NCI-H187 (cell line): Measurements from ENCODE around the gene ATP5IF1.
A peak's percentile ranks its signal among the peaks of the same experiment; 100 is the strongest.

Experiments used
- DNase-seq, 2 experiments: peaks; one replicate each; lab custom pipeline; 2025; lab: John Stamatoyannopoulos, UW

Gene ATP5IF1

DNA sequence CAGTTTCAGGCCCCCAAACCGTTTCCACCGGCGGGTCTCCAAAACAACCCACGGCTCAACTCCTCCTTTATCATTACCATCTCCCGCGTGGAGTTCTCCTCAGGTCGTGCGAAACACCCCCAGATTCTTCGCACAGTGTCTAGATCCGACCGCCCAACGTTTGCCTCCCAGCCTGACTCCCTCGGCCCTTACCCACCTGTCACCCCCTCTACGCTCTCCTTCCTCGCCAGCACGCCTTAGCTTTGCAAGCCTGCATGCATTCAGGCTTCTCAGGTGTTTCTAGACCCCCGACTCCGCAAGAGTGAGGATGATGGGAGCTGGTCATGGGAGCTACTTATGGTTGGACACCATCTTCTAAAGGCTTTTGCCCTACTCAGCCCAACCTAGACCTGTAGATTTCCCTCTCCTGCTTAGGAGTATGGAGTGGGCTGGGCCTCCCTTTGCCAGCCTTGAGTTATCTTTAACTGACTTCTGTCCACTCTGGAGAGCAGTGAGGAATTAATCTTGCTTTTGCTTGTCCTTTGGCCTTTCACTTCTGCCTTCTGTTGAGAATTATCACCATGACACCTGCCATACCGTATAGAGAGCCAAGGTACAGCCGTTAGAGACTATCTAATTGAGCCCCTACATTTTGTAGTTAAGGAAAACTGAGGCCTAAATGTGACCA lies 865 bp downstream of the ATP5IF1 start:
- DNase-seq, result no peak

DNA sequence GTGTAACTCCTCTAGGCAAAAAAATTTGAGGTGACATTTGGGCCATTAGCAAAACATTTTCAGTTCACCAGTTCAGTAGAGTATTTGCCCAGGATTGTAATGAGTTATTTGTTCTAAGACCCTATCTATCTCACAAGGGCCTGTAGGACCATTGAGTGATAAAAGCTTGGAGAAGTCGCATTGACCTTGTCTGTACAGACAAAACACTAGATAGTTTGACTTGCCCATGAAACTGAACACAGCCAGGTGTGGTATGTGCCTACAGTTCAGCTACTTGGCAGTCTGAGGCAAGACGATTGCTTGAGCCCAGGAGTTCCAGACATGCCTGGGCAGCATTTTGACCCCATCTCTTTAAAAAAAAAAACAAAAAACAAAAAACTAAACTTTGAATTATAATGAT lies 3.1 kb downstream of the ATP5IF1 start:
- no peak for DNase-seq

DNA sequence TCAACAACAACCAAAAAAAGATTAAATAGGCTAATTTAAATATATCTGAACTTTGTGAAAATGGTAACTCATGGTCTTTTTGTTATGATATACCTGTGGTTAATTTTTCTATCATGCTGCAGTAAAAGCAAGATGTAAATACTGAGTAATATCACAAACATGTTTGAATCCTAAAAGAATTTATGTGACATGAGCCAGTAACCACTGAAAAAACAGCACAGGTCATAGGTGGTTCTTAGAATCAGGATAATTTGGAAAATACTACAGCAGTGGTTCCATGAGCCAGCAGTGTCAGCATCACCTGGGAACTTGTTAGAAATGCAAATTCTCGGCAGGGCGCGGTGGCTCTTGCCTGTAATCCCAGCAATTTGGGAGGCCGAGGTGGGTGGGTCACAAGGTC lies 4.1 kb downstream of the ATP5IF1 start:
- DNase-seq, result no peak

DNA sequence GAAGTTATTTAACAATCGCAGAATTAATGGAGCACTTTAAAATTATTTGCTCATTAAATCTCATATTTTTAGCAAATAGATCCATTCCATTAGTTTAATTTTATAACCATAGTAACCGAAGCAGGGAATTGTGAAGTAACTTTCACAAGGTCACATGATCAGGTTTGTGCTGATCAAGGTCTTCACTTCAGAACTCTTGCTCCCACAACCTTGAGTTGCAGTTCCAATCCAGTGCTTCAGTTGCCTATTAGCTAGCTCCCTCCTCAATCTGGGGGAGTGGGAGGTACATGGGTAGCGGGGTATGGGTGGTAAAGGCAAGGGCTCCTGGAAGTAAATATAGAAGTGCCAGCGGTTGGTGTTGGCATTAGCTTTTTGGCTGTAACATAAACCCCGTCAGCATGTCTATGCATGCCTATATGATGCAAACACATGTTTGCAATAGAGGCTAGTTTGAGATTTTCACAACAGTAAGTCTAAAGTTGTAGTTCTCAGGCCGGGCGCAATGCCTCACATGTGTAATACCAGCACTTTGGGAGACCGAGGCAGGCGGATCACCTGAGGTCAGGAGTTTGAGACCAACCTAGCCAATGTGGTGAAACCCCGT lies 5.8 kb downstream of the ATP5IF1 start:
- DNase-seq, result no peak

DNA sequence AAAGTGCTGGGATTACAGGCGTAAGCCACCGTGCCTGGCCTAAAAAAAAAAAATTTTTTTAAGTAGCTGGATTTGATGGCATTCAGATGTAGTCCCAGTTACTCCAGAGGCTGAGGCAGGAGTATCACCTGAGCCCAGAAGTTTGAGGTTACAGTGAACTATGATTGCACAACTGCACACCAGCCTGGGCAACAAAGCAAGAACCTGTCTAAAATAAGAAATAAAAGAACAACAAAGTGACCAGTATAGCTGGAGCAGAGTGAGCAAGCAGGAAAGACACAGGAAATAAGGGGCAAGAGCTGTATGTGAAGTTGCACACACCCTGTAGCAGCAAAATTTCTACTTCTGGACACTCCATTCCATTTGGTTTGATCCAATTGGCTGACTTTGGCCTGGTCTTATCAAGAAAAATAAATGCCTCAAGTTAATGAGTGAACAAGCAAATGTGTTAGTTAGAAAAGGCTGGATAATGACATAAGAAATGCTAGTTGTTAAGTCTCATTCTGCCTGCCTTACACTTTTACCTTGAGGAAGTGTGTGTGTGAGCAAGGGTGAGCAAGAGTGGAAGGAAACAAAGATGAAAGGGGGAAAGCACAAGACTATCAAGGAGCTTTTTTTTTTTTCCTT lies 7.9 kb downstream of the ATP5IF1 start:
- no peak for DNase-seq

DNA sequence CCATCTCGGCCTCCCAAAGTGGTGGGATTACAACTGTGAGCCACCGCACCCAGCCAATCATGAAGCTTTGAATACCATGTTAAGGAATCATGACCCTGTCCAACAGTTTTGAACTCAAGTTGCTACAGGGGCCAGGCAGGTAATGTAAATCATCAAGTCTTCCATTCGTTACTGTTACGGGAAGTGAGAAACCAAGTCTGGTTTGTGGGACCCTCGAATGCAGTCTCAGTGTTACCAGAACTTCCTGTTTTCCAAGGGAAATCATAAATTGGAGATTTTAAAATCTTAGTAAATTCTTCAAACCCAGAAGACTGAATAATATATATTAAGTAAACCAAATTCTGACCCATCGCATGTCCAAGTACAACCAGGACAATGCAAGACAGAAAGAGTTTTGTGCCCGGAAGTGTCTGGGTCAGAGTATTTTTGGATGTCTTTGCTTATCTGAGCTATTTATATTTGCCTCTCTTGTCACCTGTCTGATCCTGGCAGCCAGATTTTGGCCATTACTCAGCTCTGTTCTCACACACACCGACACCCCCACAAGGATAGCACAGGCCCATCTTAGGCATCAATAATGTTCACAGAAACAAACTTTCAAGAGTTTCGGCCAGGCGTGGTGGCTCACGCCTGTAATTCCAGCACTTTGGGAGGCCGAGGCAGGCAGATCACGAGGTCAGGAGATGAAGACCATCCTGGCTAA lies 8.8 kb downstream of the ATP5IF1 start:
- DNase-seq, result no peak

DNA sequence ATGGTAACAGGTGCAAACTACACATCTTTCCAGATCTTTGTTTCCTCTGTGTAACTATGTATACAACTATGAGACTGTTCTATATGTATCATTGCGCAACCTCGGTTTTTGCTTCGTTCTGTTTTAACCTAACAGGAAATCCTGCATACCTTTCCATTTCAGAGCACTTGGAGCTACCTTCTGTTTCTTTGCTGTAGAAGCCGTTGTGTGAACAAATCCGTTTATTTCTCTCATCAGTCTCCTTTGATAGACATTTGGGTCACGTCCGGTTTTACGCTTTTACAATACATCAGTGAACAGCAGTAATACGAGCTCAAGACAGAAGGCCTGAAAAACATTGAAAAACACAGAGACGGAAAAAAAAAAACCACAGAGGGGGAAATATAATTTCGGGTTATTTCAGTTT lies 10.5 kb downstream of the ATP5IF1 start:
- DNase-seq, result no peak

DNA sequence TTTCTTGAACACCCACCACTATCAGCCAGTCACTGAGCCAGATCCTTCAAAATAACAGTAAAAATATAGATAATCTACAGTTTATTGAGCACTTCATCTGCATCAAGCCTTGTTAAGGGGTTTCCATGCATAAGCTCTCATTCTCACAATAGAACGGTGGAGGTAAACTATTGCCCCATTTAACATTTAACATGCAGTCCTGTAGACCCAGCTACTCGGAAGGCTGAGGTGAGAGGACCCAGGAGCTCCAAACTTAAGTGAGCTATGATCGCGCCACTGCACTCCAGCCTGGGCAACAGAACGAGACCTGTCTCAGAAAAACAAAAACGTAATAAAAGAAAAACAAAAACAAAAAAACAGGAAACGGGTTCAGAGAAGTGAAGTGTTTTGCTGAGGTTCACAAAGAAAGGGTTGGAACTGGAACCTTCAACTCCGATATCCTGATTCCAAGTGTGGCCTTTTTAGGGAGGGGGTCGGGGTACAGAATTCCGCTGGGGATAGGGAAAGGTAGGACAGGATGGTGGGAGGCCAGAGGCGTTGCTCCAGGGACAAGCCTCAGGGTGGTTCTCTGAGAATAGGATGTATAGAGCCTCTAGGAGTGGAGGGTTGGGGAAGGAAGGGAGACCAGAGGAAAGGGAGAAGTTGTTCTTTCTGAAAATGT lies 11.8 kb downstream of the ATP5IF1 start:
- no peak for DNase-seq

DNA sequence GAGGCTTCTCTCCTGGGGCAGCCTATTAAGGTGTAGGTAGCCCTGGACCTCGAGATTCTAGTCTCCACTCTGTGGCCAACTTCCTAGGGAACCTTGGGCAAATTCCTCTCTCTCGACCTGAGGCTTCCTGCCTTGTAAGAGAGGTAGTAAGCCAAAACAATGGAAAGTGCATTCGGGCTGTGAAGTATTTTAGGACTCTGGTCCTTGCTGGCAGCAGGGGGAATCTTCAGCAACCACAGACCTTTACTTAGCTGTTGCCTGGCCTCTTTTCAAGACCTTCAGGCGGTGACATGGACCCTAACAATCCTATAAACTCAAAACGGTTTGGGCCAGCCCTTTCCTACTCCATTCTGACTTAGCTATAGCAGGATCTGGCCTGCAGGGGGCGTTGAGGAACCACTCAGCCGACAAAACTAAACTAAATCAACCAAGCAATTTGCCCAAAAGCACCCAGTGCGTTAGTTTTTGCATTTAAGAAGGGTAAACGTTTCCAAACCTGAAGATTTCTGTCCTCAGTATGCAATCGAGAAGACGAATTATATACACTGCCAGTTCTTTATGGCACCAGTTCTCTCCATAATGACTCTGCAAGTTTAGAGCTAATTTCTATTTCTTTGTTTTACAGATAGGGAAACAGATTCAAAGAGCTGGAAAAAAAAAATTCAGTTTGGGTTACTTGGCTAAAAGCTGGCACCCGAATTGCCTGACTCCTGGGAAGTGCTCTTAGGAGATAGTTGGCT lies 12.5 kb downstream of the ATP5IF1 start:
- peak; percentile 33 to 39 for DNase-seq

DNA sequence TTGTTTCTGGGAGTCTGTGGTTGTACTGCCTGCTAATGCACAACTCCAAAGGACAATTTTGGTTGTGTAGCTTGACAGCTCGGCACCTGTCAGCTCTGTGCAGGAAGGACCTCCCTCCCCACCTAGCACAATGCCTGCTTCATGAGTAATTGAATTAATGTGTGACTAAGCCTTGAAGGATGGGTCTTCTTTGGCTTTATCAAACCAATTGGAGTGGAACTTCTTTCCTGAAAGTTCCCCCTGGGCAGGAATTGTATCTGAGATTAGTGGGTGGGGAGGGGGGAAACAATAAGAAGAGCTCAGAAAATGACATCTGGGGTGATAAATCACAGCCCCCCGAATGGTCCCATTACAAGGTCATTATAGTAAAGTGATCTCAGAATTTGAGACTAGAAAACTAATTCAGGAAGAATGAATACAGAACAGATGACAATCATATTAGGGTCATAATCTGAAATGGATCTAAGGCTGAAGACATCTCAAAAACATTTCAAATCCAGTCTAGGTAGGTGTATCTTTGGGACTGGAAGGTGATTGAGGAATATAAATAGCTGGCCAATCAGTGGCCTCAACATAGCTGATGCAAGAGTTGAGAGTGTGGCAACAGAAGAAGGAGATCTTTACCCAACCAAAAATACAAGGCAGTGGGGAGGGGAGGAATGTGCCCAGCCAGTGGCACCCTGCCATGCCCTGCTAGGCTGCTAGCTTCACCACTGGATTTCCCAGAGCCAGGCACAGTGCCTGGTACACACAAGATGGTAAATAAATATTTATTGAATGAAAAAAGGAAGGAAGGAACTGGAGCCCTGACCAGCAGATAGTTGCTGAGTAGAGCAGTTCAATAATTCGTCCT lies 13.3 kb downstream of the ATP5IF1 start:
- no peak for DNase-seq

DNA sequence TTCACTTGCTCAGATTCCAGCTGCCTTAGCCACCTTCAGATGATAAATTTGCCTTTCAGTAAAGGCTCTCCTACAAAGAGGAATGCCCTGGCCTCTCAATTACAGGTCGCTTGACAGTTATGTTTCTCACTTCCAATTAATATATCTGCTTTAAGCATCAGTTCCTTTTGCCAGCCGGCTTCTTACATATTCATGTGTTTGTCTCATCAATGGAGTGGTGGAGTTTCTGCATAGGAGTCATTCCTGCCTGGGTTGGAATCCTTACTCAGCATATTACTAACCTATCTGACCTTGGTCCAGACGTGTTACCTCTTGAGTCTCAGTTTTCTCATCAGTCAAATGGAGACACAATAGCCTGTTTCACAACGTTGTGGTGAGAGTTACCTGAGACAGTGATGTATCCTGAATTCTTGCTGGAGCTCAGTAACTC lies 14.0 kb downstream of the ATP5IF1 start:
- DNase-seq, result no peak

DNA sequence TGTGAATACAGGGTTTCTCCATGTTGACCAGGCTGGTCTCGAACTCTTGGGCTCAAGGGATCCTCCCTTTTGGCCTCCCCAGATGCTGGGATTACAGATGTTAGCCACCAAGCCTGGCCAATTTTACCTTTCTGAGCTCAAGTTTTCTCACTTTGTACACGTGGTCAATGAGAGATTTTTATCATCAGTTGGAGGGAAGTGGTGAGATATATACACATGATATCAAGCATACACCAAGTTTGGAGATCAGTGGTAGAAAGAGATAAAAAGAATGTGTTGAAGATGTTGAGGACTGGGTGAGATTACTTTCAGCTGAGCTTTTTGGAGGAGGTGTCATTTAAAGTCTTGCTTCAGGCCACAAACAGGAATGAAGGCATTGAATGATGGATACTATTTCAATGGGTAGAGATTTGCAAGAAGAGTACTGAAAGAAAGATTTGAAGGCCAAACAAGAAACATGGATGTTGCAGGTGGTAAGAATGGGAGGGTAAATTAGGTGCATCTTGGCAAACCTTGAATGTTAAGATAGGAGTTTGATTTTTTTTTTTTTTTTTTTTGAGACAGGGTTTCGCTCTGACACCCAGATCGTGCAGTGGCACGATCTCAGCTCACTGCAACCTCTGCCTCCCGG lies 20.4 kb downstream of the ATP5IF1 start:
- no peak for DNase-seq

DNA sequence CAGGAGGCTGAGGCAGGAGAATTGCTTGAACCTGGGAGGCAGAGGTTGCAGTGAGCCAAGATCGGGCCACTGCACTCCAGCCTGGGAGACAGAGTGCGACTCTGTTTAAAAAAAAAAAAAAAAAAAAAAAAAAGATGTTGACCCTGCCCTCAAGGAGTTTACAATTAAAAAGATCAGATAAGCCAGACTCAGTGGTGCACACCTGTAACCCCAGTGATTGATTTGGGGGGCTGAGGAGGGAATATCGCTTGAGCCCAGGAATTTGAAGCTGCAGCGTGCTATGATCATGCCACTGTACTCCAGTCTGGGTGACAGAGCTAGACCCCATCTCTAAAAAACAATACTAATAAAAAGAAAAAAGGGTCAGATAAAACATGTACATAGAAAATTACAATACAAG lies 21.8 kb downstream of the ATP5IF1 start:
- no peak for DNase-seq

DNA sequence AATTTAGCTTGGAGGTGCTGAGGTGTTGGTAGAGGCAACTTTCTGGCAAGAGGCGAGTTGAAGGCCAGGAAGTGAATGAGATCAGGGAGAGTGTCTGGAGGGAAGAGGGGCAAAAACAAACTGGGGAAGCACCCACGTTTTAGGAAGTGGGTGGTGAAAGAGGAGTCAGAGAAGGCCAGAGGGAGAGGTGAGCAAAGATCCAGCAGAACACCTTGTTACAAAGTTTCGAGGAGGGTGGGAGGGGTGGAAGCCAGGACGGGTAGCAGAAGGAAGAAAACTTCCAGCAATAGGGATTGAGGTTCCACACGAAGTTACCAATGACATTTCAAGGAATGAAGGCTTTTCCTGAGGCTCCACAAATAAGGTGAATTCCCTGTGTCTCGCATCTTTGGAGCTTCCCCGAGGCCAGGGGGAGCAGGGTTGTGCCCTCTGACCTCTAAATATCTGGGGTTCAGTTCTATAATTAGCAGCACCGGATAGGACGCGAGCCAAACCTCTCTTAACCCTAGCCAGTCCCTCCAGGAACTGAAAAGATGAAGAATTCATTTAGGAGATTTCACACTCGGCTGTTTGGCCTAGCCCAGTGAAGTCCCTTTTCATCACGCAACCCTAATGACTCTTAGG lies 22.8 kb downstream of the ATP5IF1 start:
- DNase-seq, result no peak

DNA sequence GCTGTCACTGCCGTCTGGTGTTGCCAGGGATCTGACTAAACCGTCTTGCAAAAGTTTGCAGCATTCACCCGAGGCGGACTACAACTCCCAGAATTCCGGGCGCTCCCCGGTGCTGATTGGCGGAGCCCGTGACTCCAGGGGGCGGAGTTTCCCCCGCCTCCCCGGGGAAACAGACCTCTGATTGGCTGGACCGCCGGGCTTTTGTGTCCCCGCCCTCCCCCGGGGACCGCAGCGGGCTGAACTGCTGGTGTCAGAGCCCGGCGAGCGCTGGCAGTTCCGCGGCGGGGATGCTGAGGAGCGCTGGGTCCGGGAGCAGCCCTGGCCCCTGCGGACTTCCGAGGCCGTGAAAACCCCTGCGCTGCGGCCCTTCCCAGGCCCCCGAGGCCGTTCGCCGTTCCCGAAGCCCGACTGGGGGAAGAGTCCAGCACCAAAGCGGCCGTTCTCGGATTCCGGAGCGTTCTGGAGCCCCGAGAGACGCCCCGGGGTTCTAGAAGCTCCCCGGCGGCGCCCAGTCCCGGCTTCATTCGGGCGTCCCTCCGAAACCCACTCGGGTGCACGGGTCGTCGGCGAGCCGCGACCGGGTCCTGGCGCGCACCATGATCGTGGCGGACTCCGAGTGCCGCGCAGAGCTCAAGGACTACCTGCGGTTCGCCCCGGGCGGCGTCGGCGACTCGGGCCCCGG lies 23.5 kb downstream of the ATP5IF1 start, which contains the start of gene SESN2:
SESN2 (plus strand) TSS at position 267 of the 682 bp plus-strand sequence; CDS start at position 597, 330 bp downstream.
- peak; percentile 84 to 96 for DNase-seq

DNA sequence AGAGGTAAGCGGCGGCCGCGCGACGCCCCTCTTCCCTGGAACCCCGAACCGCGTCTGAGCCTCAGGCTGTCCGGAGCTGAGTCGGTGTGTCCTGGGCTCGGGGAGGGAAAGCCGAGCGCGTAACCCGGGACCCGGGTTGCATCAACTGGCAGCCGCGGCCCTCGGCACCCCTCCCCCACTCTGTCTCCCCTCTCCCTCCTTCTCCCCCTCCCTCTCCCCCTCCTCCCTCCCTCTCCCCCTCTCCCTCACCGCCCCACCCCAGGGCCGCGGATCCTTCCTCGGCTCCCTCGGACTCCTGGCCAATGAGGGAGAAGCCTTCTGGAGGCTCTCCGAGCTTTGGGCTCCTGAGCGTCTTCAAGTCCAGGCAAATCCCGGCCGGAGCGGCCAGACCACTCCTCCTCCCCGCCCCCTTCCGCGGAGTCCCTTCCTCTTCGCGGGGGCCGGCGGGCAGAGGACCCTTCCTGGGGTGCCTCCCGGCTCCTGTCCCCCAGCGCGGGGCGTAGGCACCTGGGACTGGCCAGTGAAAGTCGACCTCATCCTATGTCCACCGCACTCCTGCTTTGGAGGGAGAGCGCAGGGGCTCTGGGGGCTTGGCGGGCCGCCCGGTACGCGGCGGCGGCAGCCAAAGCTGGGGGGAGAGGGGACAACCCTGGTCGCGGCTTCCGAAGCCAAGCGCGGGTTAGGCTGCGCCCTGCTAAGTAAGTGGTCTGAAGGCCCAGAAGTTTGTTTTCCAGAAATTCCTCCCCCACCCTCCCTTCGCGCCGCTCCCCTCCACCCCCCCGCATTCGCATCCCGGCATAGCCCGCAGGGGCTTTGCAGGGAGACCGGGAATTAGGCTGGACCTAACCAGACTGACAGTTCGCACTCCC lies 24.2 kb downstream of the ATP5IF1 start:
- no peak for DNase-seq

DNA sequence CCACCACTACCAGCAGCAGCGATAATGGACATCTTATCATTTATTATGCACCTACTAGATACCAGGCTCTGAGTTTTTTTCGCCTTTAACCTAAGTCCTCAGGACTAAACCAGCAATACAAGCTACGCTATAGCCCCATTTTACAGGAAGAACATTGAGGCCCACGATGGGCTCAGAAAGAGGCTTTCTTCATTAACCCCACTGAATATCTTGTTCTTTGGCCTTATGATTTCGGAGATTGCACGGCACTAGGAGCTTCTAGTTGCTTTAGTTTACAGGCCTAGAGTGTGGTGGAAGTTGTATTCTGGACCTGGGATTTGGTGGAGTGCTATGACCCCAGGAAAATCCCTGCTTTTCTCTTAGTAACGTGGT lies 24.9 kb downstream of the ATP5IF1 start:
- DNase-seq, result no peak

DNA sequence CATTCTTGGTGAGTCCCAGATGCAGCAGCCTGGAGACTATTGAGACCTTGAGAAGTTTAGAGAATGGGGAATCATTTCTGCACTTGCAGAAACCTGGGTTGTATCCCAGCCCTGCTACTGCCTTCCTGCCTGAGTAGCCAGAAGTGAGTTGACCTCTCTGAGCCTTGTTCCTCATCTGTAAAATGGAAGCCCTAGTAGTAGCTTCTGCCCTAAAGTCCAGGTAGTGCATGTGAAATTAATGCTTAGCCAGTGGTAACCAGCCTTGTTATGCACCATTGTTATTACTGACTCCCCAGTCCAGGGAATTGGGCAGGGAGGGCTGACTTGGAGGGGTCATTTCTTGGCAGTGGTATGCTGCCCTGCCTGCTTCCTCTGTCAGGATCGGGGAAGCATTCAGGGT lies 29.0 kb downstream of the ATP5IF1 start:
- DNase-seq, result no peak
